ENCODE measurements around the gene PPFIA2.

- no peak for TF ChIP-seq CEBPB (tag; IDR thresholded peaks at IDR 0.05)
- TF ChIP-seq STAG1 (CRISPR knock-in tag; IDR thresholded peaks at IDR 0.05; ENCODE audit: borderline replicate concordance) = no peak
- TF ChIP-seq EZH2 (IDR thresholded peaks at IDR 0.05; ENCODE audit: borderline replicate concordance, low read depth, low read length) = no peak
Observed at GRCh38 chr12:81400024-81400423, 359.1 kb downstream of the PPFIA2 start.
